Activated CD8-positive, alpha-beta memory T cell treated with anti-CD3 and anti-CD28 coated beads, Interleukin-2, amount 50 U/mL, for 24 hours (primary cell): Measurements from ENCODE around the gene PPT2.
"Not testable (repeated sequence)": the region's sequence is repeated elsewhere in the genome, so short reads cannot be mapped to it uniquely, and the experiment has no call there.

Source experiments
- DNase-seq: peaks from one replicate; pipeline ENCODE4 v3.0.0-alpha.2; 2020; ENCODE audit errors: extremely low read depth

The PPT2 gene

DNA sequence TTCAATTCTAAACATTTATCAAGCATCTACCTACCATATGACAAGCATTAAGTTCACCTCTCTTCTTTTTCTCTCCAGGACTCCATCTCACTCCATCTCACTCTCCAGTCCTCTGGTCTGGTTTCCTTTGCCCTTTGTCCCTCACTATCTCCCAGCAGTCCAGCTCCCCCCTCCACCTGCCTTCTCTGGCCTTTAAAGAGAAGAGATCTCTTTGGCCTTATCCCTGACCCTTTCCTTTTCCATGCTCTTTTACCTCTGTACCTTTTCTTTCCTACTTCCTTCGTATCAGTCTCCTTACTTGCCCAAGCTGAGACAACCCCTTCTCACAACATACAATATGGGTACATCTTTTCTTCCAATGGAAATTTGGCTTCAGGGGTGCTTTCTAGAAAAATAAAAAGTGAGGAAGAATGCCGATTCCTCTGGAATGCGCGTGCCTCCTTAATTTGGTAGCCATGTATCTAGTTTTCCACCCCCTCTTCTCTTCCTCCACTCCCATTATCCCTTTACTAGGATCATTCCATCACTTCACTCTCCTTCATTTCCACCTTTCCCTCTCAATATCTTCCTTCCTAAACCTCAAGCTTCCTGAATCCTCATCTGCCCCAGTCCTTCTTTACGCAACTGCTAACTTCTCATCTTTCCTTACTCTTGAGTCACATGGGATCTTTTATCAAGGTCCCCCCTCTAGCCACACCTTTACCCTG is 22.7 kb downstream of the PPT2 start:
- DNase-seq, result no peak

DNA sequence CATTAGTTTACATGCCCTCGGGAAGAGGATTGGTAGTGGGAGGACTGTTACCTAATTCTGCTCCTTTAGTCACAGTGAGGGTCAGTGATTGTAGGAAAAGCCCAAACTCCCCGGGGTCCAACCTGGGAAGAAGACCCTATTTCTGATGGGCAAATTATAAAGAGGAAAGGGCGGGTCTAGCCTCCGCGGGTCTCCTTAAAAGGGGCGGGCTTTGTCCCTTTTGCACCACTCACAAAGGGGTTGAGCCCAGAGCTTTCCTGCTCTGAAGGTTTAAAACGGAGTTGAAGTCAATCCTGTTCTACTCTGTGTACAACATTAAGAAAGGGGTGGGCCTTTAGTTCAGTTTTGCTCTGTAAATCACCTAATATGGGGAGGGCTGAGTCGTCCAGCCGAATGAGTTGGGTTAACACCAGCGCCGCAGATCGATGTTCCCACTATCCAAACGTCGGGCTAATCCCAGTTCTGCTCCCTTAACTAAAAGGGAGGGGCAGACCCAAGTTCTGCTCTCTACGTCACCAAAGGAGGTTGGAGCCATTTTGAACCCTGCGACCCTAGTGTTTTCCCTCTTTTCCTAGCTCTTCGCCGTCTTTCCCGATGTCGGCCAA is 23.3 kb downstream of the PPT2 start:
- no peak for DNase-seq

DNA sequence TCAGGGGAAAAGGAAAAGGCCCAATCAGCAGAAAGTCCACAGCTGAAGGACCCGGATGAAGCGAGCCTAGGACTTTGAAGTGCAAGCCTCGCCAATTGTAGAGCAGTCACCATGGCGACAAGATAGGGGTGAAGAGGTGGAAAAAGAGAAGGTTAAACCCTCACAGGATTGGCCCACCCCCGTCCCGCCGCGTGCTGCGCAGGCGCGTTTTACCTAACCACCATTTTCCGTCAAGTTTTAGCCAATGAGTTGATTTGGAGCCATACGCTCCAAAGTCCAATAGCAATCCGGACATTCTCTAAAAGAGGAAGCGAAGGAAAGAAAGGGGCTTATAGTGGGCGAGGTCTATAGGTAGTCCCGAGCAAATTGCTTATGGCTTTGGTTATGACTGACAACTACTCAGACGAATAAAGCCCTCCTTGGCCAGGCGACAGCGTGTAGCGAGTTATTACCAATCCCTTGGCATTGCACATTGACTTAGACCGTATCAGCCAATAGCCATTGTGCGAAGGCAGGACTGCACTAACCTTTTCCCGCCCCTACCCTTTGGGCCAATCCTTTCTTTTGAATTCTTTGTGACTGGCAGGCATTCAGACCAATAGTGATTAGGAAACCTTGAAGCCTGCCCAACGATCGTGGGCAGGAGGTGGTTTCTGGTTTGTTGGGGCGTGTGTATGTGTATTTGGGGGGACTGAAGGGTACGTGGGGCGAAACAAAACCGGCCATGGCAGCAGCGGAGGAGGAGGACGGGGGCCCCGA is 24.0 kb downstream of the PPT2 start, which contains the start of gene RNF5:
TSS of gene RNF5 (plus strand) at position 618 of the 759 bp plus-strand sequence. CDS start at position 725, 107 bp downstream.
- peak; percentile 84 for DNase-seq

DNA sequence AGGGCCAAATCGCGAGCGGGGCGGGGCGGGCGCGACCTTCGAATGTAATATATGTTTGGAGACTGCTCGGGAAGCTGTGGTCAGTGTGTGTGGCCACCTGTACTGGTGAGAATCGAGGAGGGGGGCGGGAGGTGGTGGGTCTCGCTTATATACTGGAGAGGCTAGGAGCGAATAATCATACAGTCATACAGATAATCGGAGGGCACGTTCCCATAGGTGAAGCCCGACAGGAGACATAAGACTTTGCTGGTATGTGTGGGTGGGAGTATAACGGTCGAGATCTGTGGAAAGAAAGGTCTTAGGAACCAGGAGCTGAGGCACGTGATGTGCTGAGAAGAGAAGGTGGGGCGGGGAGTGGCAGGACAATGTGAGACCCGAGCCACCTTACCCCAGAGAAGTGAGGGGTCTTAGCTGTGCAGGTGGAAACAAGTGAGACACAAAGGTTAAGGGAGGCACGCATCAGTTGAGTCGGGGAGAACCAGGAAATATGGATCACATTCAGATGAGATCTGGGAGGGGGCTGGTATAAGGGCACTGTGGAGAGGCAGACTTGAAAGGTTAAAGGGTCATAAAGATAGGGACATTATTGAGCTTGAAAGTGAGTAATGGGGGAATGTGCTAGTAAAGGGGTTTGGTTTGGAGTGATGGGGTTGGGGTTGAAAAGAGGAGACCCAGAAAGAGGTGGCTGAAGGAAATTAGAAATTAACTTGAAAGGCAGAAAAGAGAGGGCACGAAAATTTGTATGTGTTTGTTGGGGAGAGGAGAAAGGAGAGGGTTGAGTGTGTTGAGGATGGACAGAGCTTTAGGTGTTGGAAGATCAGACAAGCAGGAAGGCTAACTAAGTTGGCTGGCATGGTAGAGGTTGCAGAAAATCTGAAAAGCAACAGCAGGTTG is 24.9 kb downstream of the PPT2 start:
- no peak for DNase-seq

DNA sequence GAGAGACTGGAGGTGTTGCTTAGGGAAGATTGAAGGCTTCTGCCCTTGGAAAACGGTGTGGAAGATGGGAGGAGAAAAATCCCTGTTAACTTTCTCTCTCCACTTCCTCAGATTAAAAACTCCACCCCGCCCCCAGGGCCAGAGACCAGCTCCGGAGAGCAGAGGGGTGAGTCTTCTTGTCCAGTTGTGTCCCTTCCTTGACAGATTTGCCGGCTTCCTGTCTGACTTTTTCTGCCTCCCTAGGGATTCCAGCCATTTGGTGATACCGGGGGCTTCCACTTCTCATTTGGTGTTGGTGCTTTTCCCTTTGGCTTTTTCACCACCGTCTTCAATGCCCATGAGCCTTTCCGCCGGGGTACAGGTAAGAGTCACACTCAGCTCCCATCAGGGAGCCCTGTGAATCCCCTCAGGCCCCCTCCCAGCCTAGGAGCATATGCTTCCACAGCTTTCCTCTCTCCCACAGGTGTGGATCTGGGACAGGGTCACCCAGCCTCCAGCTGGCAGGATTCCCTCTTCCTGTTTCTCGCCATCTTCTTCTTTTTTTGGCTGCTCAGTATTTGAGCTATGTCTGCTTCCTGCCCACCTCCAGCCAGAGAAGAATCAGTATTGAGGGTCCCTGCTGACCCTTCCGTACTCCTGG is 25.9 kb downstream of the PPT2 start:
- no peak for DNase-seq

DNA sequence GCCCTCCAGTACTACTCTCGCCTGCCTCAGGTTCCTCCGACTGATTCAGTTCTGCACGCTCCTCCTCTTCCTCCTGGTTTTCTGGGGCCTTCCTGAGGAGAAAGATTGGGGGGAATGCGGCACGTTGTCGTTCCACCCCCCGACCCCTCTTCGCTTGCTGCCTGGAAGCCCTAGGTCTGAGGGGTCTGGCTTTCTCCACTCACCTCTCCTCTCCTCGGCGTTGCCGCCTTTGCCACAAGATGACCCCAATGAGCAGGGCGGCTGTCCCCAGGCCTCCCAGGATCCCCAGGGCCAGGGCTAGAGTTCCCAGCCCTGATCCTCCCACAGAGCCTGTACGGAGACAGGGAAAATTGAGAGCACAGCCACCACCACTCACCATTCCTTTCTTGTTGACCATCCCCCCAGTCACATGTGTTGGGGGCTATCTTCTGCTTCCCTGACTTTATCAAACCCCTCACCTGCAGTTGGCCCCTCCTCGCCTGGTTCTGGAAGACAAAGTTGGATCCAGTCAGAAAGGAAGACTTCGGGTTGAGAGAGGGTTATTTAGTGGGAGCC is 27.3 kb downstream of the PPT2 start:
- no peak for DNase-seq

DNA sequence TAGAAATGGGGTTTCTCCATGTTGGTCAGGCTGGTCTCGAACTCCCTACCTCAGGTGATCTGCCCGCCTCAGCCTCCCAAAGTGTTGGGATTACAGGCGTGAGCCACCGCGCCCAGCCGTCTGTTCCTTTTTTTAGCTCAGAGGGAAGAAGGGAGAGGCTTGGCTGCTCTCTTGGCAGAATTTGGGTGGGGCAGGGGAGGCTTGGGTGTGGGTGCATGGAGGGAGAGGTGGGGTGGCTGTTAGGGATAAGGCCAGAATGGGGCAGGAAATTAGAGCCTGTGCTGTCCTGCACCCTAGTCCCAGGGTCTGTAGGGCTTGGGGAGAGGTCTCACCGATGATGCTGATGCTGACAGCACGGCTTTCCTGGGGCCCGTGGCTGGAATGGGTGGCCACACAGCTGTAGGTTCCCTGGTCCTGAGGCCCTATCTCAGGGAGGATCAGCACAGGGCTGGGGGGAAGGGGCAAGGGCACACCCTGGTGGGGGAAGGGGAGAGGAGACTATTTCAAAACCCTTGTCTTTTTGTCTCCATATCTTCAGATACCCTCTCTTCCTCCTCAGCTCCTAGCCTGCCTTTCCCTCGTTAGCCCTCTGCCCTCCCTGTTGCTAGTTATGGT is 28.1 kb downstream of the PPT2 start:
- DNase-seq, result no peak

DNA sequence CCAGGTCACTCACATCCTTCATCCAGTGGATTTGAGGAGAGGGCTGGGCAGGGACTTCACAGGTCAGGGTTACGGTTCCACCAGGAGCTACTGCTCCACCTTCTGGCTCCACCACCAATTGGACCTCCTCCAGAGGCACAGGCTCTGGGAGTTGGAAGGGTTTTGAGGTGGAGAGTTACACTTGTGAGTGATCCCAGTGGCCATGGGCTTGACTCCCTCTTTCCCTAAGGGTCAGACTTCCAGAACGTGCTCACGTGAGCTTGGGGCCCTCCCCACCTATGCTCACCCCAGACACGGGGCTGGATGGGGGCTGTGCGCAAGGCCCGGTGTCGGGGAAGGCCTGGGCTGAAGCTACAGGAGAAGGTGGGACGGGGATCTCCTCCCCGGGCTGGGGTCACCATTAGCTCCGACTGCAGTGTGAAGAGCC is 28.6 kb downstream of the PPT2 start:
- no peak for DNase-seq

DNA sequence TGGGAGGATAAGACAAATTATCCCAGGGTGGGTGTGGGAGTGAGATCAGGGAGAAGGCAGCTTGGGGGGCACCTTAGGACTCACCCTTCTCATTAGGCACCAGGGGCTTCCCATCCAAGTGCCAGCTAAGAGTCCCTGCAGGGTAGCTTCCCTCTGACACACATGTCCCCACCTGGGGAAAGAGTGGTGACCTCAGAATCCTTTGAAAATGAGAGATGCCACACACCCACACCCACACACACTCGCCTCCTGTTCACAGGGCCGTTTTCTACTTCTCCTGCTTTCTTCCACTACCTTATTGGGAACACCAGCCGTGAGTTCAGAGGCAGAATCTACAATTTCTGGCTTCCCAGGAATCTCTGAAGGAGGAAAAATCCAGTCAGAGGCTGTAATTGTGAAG is 29.1 kb downstream of the PPT2 start:
- no peak for DNase-seq

DNA sequence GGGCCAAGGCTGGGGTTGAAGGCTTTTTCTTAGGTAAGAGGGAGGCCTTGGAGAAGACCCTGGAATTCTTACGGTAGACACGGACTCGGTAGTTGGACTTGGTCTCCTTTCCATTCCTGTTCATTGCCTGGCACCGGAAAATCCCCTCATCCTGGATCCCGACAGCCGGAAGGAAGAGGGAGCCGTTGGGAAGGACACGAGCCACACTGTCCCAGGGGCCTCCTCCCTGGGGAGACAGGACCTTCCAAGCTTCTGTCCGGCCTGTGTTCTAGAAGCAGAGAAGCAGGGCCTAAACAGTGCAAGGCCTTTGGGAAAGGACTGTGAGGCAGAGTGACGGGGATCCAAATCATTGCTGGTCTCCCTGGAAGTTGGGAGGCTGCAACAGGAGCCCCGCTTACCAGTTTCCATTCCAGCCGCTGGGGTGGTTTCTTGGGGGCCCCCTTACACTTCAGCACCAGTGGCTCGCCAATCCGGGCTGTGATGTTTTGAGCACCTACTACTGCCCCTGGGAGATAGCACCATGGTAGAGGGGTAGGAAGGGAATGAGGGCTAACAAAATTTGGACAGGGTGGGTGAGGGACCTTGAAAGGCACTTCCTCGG is 29.6 kb downstream of the PPT2 start:
- DNase-seq, result no peak

DNA sequence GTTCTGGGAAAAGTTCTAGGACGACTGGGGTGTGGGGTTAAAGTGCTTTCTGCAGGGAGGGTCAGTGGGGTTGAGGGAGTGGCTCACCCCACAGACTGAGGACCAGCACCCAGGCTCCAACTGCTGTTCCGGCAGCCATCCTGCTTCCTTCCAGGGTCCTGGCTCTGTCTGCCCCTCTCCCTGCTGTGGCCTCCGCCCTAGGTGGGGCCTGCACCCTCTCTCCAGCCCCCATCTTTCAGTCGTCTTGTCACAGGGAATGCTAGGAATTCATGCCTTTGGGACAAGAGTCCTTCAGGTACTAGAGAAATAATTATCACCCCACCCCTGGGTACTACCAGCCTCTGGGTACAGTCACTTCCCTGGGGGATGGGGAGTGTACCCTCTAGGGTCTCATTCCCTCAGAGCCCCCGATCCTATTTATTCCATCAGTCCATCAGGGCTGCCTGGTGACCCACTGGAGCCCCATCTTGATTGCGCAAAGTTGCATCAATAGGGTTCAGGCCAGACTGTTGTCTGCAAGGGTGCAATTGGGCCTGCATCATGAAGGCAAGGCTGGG is 30.2 kb downstream of the PPT2 start, which contains the start of gene AGER:
TSS of gene AGER (minus strand) at position 170 of the 557 bp plus-strand sequence. CDS start at position 139, 31 bp downstream.
- no peak for DNase-seq

DNA sequence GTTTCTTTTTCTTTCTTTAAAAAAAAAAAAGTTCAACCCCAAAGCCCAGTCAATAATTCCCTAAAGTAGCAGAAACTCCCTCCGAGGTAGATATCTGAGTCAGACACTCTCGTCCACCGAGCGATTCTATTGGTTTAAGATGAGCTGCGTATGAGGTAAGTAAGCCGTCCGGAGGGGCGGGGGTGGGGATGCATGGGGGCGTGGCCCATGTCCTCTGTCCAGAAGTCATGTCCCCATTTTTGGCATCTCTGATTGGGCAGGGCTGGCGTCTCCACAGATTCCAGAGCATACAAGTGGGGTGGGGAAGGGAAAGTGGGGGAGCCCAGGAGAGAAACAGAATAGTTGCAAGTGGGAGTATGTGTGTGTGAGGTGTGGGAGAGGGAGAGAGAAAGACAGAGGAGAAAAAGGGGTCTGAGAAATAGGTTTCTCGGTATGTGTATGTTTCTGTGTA is 31.8 kb downstream of the PPT2 start:
- DNase-seq, result not testable (repeated sequence)

DNA sequence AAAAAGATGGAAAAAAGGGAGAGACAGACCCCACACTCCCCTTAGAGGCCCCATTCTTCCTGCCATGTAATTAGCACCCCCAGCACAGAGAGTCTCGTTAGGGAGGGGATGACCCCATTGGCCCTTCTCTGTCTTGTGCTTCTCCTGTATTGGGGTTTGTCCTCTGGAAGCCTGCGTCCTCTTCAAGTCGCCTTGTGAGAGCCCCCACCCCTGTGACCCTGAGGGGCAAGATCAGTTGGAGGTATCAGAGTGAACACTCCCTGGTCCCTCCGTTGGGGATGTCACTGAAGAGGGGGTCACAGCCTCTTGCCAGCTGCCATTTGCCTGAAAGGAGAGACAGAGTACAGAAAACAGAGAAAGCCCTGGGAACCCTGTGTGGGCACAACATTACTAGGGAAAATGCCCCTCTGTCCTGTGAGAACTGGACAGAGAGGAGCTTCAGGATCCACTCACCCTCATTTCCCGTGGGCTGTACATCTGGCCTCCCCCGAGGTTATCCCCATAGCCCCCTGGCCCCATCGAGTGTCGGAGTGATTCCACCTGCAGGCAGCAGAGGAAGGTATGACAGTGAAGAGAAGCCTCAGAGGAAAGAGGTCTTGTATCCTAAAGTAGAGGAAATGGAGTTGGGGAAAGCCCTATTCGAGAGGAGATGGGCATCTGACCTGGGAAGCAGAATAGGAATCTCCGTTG is 32.4 kb downstream of the PPT2 start:
- DNase-seq, result not testable (repeated sequence)

DNA sequence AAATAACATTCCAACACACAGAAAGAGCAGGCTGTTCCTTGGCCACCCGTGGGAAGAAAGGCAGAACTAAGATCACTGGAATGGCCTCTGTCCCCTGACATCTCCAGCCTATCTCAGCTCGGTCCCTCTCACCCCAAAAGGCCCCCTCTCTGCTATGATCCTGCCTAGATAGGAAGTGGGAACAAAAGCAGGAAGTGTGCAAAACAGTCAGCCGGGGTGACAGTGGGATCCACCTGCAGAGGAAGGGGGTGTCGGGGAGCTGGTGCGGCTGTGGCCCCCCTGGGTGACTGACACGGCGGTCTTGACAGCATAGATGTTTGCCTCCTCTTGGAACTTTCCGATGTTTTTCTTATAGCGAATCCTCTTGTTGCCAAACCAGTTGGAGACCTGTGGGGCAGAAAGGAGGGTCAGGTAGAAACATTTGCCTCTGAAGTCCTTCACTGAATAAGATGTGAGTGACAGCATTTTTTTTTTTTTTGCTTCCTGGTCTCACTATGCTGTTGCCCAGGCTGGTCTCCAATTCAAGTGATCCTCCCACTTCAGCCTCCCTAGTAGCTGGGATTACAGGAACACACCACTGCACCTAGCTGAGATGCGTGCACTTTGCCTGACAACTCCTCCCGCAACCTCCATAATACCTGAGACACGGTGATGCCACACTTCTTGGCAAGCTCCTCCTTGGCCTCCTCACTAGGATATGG is 33.2 kb downstream of the PPT2 start:
- no peak for DNase-seq

DNA sequence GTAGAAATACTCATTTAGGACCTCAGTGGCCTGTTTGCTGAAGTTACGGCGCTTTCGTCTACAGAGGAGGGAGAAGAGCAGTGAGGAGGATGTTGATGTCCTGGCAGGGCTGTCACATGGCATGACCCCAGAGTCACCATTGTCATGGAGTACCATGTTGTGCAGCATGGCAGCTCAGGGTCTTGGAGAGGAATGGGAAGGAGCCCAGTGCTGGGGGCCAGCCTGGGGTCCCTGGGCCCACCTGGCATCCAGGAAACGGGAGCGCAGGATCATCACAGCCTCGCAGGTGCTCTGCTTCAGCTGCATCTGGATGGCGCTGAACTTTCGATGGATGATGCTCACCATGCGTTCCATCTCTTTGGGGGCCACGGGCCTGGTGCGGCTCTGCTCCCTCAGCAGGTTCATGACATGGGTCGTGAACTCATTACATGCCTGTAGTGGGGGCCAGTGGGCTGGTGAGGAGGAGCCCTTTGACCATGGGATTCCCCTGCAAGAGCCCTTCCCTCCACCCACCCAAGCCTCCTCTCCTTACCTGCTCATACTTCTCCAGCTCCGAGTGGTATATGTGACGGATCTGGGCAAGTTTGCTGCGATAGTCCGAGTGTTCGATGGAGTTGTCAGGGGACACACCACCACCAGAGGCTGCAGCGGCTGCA is 33.9 kb downstream of the PPT2 start:
- not testable (repeated sequence) for DNase-seq

DNA sequence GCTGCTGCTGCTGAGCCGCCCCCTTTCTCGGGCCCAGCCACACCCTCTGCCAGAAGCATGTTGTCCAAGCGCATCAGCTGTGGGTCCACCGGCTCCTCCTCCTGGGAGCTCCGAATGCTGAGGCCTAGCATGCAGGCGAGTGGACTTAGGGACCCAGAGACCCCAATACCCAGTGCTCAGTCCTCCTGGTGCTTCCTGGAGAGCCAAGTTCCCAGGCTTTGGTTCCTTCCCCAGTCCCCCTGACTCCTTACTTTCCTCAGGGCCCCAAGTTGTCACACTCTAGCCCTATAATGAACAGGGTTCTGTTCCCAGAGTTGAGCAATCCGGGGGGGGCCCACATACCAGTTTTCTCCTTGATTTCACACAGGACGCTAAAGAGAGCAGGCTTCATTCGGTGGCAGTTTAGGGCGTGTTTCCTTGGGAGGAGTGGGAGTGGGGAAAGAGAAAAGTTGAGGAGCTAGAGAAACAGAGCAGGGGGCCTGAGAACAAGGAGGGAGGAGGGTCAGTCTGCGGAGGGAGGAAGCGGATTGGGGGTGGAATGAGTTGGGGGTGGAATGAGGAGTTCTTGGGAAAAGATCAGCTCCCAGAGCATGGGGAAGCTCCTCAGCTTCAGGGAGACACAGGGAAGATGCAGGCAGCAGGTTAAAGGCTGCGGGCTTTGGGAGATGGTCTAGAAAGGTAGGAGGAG is 34.6 kb downstream of the PPT2 start:
- no peak for DNase-seq

DNA sequence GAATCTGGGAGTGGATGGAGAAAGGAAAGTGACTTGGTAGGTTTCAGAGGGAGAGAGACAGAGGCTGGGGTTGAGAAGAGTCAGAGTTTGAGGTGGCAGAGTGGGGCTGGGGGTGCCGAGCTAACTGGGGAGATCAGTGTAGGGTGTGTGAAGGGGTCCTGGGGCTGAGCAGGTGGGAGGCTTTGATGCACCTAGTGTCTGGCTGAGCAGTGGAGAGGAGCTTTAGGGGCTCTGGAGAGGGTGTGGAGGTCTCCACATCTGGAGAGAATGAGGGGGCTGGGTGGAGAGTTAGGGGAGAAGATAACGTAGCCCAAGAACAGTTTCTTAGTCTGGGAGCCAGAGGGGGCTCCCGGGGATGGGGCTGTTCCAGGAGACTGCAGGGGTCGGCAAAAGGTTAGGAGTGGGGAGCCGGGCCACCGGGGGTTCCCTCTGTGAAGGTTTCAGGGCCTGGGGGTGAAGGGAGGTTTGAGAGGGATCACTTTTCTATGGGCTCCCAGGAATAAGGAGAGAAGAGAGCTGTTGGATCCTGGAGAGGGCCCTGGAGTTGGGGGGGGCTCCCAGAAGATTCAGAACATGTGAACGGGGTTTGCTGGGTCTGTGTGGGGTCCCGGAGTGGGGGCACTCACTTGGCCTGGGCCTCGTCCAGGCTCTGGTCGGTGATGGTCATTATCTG is 35.3 kb downstream of the PPT2 start:
- no peak for DNase-seq
